Muscle layer of duodenum (tissue), 2 donors: Measurements from ENCODE around the gene POLN.
A peak's percentile ranks its signal among the peaks of the same experiment; 100 is the strongest.

Experiments used
- H3K27ac ChIP-seq: one replicate; pipeline ENCODE4 v1.7.0; 2013; ENCODE audit warnings: mild to moderate bottlenecking, low read length
- H3K27me3 ChIP-seq: one replicate; pipeline ENCODE4 v1.7.0; 2013; ENCODE audit warnings: low read depth, mild to moderate bottlenecking, control low read depth, low read length
- H3K36me3 ChIP-seq, 2 donors: one replicate each; pipeline ENCODE4 v1.7.0; 2013; ENCODE audit warnings: low read length in 2 of 2, control low read depth in 1 of 2, mild to moderate bottlenecking in 1 of 2; ENCODE audit not compliant: insufficient read depth in 2 of 2, control insufficient read depth in 1 of 2
- H3K4me1 ChIP-seq, 2 donors: one replicate each; pipeline ENCODE4 v1.7.0; 2013; ENCODE audit warnings: low read length in 2 of 2, mild to moderate bottlenecking in 2 of 2, control low read depth in 1 of 2, moderate library complexity in 1 of 2; ENCODE audit not compliant: insufficient read depth in 2 of 2, control insufficient read depth in 1 of 2
- H3K4me3 ChIP-seq, 2 donors: one replicate each; pipeline ENCODE4 v1.7.0; 2013; ENCODE audit warnings: low read length in 2 of 2, low read depth in 1 of 2, mild to moderate bottlenecking in 1 of 2
- H3K9me3 ChIP-seq, 2 donors: one replicate each; pipeline ENCODE4 v1.7.0; 2013; ENCODE audit warnings: low read length in 2 of 2, control low read depth in 1 of 2, mild to moderate bottlenecking in 1 of 2; ENCODE audit not compliant: control insufficient read depth in 1 of 2
- donor health status: healthy.

Gene POLN

DNA sequence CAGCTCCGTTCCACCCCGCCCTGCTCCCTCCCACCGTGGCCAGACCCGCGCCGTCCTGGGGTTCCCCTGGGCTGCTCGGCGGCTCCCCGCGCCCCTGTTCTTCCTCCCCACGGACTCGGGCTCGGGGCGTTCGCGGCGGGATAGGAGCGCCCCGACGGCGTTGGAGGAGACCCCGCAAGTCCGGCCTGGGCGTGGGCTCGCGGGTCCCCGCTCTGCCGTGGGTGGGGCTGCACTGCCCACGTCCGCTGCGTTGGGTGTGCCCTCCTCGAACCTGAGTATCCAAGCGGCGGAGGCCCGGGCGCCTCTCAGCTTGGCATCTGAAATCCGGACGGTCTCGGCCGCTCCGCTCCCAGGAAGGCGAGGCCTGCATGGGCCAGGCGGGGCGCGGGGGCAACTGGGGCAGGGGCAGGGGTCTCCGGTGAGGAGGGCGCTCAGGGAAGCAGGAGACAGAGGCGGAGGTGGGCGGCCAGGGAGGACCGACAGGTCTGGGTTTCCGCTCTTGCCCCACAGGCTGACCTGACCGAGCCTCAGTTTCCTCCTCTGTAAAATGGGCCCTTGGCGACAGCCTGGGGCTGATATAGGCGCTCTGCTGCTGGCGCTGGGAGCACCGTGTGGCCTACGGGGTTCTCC is 194.8 kb downstream of the POLN start:
- Histone ChIP-seq H3K27ac (no peak overlapping the region), H3K27me3 (peaks cover 9% of the 10 kb centered on the region), H3K36me3 (no peaks in the 10 kb centered on the region), H3K4me1 (peaks cover 0 to 12% of the 10 kb centered on the region in 2 donors), H3K9me3 (peaks cover 0 to 3% of the 10 kb centered on the region in 2 donors), H3K4me3 (no peak overlapping the region)

DNA sequence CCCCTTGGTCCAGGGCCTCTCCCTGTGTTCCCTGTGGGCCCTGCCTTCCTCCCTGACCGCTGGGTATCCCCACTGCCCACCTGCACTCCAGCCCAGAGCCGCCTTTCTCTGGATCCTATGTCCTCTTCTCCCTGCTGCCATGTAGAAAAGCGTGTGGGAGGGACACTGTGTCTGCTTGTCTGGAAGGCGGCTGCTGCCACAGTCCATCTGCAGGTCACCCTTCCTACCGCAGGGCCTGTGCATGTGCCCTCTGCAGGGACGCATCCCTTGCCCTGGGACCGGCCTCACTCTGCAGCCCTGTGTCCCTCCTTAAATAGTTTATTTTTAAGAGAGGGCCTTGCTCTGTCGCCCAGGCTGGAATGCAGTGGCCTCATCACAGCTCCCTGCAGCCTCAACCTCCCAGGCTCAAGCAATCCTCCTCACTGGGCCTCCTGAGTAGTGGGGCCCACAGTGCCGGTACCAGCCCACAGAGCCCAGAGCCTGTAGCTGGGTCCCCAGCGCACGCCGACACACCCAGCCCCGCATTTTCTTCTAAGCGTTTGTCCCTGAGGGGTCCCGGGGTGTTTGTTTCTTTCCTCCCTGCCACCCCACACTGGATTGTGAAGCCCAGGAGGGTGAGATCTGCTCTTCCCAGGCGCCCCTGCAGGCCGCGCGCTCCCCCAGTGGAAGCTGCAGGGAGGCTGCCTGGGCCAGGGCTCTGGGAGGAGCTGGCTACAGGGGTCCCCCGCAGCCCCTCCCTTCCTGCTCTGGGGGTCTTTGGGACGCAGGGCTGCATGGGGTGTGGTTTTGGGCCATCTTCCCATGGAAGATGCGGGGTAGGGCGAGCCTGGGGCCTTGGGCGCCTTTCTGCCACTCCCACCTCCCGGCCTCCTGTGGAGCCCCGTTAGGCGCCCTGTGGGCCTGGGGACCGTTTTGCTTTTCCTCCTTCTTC is 195.6 kb downstream of the POLN start:
- Histone ChIP-seq H3K4me1 (peaks cover 0 to 18% of the 10 kb centered on the region in 2 donors), H3K27me3 (peaks cover 9% of the 10 kb centered on the region), H3K9me3 (peaks cover 0 to 3% of the 10 kb centered on the region in 2 donors), H3K27ac (no peak overlapping the region), H3K4me3 (no peak overlapping the region), H3K36me3 (no peaks in the 10 kb centered on the region)

DNA sequence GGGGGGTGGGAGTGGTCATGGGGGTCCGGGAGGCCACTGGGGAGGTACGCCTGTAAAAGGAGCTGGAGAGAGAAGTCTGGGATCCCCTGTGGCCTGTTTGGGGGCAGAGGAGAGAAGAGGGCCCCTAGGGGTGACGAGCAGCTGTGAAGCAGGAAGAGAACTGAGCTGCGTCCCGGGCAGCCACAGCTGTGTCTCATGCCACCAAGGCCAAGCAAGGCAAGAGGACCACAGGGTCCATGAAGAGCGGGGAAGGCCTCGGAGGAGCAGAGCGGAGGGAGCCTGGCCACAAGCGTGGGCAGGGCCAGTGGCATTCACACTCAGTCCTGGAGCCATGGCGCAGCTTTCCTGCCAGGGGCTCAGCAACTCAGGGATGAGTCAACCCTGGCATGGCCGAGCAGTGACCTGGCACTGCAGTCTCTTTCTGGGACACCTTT is 196.4 kb downstream of the POLN start:
- Histone ChIP-seq H3K27me3 (peaks cover 9% of the 10 kb centered on the region), H3K4me3 (no peak overlapping the region), H3K9me3 (peaks cover 0 to 3% of the 10 kb centered on the region in 2 donors), H3K36me3 (no peaks in the 10 kb centered on the region), H3K27ac (no peak overlapping the region), H3K4me1 (peaks cover 0 to 24% of the 10 kb centered on the region in 2 donors)

DNA sequence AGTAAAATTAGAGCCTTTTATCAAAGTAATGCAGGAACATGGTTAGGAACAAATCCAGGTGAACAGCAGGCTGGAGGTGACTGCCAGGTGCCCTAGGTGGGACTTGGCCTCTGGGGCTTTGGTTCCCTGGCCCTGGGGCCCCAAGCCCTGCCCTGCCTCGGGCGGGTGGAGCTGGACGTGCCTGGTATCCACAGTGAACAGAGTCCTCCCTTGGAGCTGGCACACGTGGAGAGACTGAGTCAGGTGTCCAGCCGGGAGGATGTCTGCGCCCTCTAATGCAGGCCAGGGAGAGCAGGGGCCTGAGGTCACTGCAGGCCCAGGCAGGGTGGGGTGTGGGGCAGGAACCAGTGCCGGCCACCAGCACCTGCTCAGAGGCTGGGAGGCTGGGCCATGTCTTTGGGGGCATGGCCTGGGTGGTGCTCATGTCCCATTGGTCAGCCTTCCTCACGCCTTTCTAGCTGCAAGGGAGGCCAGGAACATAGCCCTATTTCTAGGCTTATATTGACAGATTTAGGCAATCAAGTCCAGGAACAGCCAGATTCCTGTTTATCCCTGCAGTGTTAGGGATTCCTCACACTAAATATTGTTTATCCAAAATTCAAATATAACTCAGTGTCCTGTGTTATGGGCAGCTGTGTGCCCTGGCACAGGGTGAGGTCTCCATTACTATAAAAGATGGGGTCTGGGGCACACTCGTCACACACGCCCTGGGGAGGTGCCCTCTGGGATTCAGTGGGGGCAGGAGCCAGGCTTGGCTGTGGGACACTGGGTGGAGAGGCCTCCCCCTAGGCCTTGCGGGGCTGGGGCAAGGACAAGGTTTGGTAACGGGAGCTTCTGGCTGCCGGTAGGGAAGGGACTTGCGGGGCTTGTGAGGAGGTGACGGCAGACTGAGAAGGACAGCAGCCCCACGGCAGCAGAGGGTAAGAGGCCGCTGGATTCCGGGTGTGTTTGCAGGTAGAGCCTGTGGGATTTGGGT is 197.1 kb downstream of the POLN start:
- Histone ChIP-seq H3K27me3 (peaks cover 9% of the 10 kb centered on the region), H3K27ac (no peak overlapping the region), H3K4me1 (peaks cover 0 to 28% of the 10 kb centered on the region in 2 donors), H3K4me3 (no peak overlapping the region), H3K36me3 (no peaks in the 10 kb centered on the region), H3K9me3 (peaks cover 0 to 3% of the 10 kb centered on the region in 2 donors)

DNA sequence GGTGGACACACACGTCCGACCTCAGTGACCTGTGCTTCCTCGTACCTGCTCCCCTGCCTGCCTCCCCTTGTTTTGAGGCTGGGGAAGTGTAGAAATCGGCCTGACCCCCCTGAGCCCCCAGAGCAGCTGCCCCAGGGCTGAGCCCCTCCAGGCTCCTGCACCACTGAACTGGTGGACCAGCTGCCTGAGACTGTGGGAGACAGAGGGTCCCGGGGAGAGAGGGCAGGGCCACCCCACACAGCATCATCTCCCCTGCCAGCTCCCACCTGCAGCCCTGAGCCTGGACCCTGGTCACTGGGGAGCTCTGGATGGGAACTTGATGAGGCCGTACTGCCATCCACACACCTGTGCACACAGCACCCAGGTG is 197.8 kb downstream of the POLN start:
- Histone ChIP-seq H3K27me3 (peaks cover 9% of the 10 kb centered on the region), H3K36me3 (no peaks in the 10 kb centered on the region), H3K9me3 (peaks cover 0 to 3% of the 10 kb centered on the region in 2 donors), H3K4me3 (no peak overlapping the region), H3K4me1 (peaks cover 0 to 28% of the 10 kb centered on the region in 2 donors), H3K27ac (no peak overlapping the region)

DNA sequence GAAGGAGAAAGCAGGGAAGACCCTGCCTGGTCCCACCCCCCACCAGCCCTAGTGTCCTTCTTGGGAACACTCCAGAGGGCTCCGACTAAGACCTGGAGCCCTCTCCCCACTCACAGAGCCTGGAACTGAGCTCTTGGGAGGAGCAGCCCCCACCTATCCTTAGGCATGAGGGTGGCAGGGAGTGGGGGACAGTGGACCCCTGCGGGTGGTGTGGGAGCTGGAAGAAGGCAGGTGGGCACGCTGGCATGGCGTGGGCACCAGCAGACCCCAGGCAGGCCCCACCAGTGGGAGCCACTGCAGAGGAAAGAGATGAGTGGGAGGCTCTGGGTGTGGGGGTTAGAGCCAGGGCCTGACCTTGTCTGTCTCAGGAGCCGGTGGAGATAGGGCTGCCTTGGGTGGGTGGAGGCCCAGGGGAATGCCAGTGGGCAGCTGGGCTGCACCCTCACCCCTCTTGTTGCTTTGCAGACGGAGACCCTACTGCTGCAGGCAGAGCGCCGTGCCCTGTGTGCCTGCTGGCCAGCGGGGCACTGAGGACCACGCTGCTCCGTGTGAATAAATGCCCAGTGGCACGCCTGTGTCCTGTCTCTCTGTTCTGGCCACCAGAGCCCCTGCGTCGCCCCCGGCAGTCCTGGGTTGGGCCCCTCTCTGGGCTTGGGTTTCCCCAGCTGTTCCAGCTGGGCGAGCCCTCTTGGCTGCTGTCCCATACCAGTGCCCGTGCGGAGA is 198.4 kb downstream of the POLN start:
- Histone ChIP-seq H3K27me3 (peaks cover 9% of the 10 kb centered on the region), H3K36me3 (no peaks in the 10 kb centered on the region), H3K4me1 (peaks cover 0 to 28% of the 10 kb centered on the region in 2 donors), H3K9me3 (peaks cover 0 to 3% of the 10 kb centered on the region in 2 donors), H3K27ac (no peak overlapping the region), H3K4me3 (no peak overlapping the region)

DNA sequence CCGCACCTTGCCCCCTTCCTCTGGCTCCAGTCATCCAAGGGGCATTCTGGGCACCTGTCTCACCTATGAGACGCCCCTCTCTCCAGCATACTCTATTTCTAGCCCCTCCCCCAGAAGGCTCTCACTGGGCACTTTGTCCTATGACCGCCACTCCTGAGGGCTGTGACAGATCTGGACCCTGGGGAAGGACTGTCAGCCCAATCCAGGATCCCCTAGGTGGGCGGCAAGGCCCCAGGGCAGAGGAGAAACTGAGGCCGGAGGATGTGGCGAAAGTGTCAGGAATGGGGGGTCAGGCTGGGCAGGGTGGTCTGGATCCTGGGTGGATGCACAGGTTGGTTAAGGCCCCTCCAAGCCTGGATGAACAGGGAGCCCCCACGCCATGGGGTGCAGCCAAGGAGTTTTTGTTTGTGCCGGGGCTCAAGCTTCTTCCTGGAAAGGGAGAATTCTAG is 198.9 kb downstream of the POLN start:
- H3K4me3 ChIP-seq: peak overlapping the region in 1 of 2 donors; percentile 50
- H3K27ac ChIP-seq: no peak overlapping the region
- peaks cover 0 to 28% of the 10 kb centered on the region in 2 donors for H3K4me1 ChIP-seq
- H3K36me3 ChIP-seq: no peaks in the 10 kb centered on the region
- H3K9me3 ChIP-seq: peaks cover 0 to 3% of the 10 kb centered on the region in 2 donors
- peaks cover 9% of the 10 kb centered on the region for H3K27me3 ChIP-seq

DNA sequence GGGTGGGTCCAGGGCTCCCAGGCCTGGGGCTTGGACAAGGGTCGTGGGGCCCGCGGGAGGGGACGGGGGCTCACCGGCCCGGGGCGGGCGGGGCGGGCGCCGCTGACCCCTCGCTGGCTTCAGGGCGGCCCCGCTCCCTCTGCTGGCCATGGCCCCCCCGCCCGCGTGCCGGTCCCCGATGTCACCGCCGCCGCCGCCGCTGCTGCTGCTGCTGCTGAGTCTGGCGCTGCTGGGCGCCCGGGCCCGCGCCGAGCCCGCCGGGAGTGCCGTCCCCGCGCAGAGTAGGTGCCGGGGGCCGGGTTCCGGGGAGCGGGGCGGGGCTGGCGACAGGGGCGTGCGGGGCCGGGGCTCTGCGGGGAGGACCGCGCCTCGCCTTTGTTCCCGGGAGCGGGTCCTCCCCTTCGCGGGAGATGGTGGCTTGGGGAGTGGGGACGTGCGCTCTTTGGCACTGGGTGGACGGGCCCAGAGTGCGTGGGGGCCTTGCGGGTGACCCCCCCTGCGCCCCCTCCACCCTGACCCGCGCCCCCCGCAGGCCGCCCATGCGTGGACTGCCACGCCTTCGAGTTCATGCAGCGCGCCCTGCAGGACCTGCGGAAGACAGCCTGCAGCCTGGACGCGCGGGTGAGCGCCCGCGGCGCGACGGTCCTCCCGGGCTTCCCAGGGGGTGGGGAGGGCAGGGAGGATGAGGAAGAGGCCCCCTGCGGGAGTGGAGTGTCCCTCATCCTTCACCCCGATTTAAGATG is 199.5 kb downstream of the POLN start:
- H3K36me3 ChIP-seq: no peaks in the 10 kb centered on the region
- H3K4me3 ChIP-seq: peak overlapping the region in 1 of 2 donors; percentile 89
- peaks cover 0 to 28% of the 10 kb centered on the region in 2 donors for H3K4me1 ChIP-seq
- H3K9me3 ChIP-seq: peaks cover 0 to 3% of the 10 kb centered on the region in 2 donors
- H3K27me3 ChIP-seq: peaks cover 3% of the 10 kb centered on the region
- H3K27ac ChIP-seq: no peak overlapping the region

DNA sequence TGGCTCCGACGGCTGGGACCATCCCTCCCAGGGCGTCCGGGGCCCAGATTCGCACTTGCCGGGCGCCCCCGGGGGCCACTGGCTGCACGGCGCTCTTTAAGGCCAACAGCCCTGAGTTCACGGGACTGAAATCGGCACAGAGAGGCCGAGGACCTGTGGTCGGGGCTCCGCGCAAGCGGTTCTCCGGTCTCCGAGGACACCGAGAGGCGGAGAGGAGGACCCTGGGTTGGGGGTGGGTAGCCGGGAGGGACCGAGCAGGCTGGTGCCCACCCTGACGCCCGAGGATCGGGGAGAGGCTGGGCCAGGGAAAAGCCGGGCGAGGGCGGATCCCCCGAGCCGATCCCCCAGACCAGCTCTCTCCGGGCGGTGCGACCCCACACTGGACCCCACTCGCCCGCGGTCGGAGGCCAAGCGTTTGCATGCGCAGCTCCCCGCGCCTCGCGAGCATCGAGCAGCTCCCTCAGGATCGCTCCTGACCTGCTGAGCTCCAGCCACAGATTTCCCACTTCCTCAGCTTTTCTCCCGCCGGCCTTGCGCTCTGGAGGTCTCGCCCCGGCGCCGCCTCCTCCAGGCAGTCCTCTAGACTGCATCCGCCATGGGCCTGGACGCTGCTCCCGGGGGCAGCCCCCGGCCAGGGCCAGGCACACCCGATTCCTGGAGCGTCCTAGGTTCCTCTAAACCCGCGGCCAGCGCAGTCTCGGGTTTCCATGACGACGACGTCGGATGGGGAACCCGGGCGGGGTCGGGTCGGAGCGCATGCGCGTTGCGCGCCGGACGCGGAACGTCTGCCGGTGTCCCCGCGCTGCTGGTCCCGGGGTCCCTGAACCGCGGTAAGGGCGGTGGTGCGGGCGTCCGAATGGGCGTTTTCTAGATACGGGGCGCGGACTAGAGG is 200.4 kb downstream of the POLN start:
- H3K9me3 ChIP-seq: peaks cover 0 to 3% of the 10 kb centered on the region in 2 donors
- no peak overlapping the region for H3K27ac ChIP-seq
- H3K4me1 ChIP-seq: peaks cover 0 to 23% of the 10 kb centered on the region in 2 donors
- H3K36me3 ChIP-seq: no peaks in the 10 kb centered on the region
- peaks cover 3% of the 10 kb centered on the region for H3K27me3 ChIP-seq
- H3K4me3 ChIP-seq: peak overlapping the region; percentile 37 to 89
